HL-60/S4 (cell line): ENCODE data around the gene ZFP36L2.

Experiments used
- in situ Hi-C: fragments of 300-500 bp; cut with MboI; formaldehyde crosslinking; loops from 2 replicates; pipeline ENCODE4 v1.14.3; 2022; ENCODE audit warnings: low sequenced_read_pairs

Gene ZFP36L2

GRCh38 chr2:43250015-43250414 lies 23.6 kb upstream of the ZFP36L2 start:
- in situ Hi-C loops = no loop called here

- in situ Hi-C loops = loop anchor here (25.0 kb wide), 1 partner anchor 411 kb away; no protein-coding TSS in a partner anchor
Measured at GRCh38 chr2:43248621-43249020, 22.2 kb upstream of the ZFP36L2 start.

- in situ Hi-C loops = loop anchor here (25.0 kb wide), 1 partner anchor 409 kb away; no protein-coding TSS in a partner anchor
Measured at GRCh38 chr2:43246641-43247040, 20.2 kb upstream of the ZFP36L2 start.

- in situ Hi-C loops = loop anchor here (25.0 kb wide), 1 partner anchor 404 kb away; no protein-coding TSS in a partner anchor
Measured at GRCh38 chr2:43241558-43241957, 15.2 kb upstream of the ZFP36L2 start.

- in situ Hi-C loops = loop anchor here (25.0 kb wide), 1 partner anchor 403 kb away; no protein-coding TSS in a partner anchor
Measured at GRCh38 chr2:43240766-43241150, 14.4 kb upstream of the ZFP36L2 start.

- in situ Hi-C loops = loop anchor here (10.0 to 25.0 kb wide), 2 partner anchors 245 to 403 kb away; no protein-coding TSS in a partner anchor
Measured at GRCh38 chr2:43239981-43240765, 13.8 kb upstream of the ZFP36L2 start.

- in situ Hi-C loops = loop anchor here (10.0 to 25.0 kb wide), 2 partner anchors 246 to 402 kb away; no protein-coding TSS in a partner anchor
Measured at GRCh38 chr2:43238813-43239212, 12.4 kb upstream of the ZFP36L2 start.

GRCh38 chr2:43238176-43238575 lies 11.8 kb upstream of the ZFP36L2 start:
- in situ Hi-C loops = loop anchor here (10.0 to 25.0 kb wide), 2 partner anchors 247 to 401 kb away; no protein-coding TSS in a partner anchor

- in situ Hi-C loops = loop anchor here (5.0 to 25.0 kb wide), 3 partner anchors 106 to 396 kb away; no protein-coding TSS in a partner anchor
Measured at GRCh38 chr2:43233218-43234212, 7.1 kb upstream of the ZFP36L2 start.

- in situ Hi-C loops = loop anchor here (5.0 to 25.0 kb wide), 3 partner anchors 104 to 394 kb away; no protein-coding TSS in a partner anchor
Measured at GRCh38 chr2:43230951-43231827, 4.8 kb upstream of the ZFP36L2 start.

GRCh38 chr2:43230351-43230885 lies 4.0 kb upstream of the ZFP36L2 start:
- in situ Hi-C loops = loop anchor here (5.0 to 25.0 kb wide), 3 partner anchors 103 to 393 kb away; no protein-coding TSS in a partner anchor

GRCh38 chr2:43228756-43229659 lies 2.6 kb upstream of the ZFP36L2 start:
- in situ Hi-C loops = loop anchor here (10.0 to 25.0 kb wide), 2 partner anchors 254 to 392 kb away; no protein-coding TSS in a partner anchor

- in situ Hi-C loops = loop anchor here (10.0 to 25.0 kb wide), 2 partner anchors 254 to 391 kb away; no protein-coding TSS in a partner anchor
Measured at GRCh38 chr2:43228321-43228751, 1.9 kb upstream of the ZFP36L2 start.

- in situ Hi-C loops = loop anchor here (10.0 to 25.0 kb wide), 2 partner anchors 253 to 391 kb away; no protein-coding TSS in a partner anchor
Measured at GRCh38 chr2:43227830-43228281, 1.4 kb upstream of the ZFP36L2 start.

GRCh38 chr2:43226955-43227829 lies 786 bp upstream of the ZFP36L2 start:
- in situ Hi-C loops = loop anchor here (10.0 to 25.0 kb wide), 2 partner anchors 252 to 390 kb away; no protein-coding TSS in a partner anchor

GRCh38 chr2:43225788-43226557 lies 433 bp downstream of the ZFP36L2 start:
- in situ Hi-C loops = loop anchor here (10.0 to 25.0 kb wide), 2 partner anchors 251 to 389 kb away; no protein-coding TSS in a partner anchor
